RWPE2 (cell line): ENCODE results near the gene MCRIP1.
A peak's percentile ranks its signal among the peaks of the same experiment; 100 is the strongest.

ENCODE experiments used
- ATAC-seq: fragments of 200-7000 bp; cut with Tn5 transposase; 3 replicates; pipeline ENCODE4 v1.9.1; 2021; ENCODE audit warnings: low read depth
- DNase-seq: peaks from one replicate; pipeline ENCODE4 v3.0.0-alpha.2; 2020; ENCODE audit warnings: low spot score
- H3K27ac ChIP-seq: fragments of 450-650 bp; 2 replicates; pipeline ENCODE4 v1.5.1; 2017; ENCODE audit warnings: mild to moderate bottlenecking; ENCODE audit not compliant: poor library complexity, severe bottlenecking
- H3K27me3 ChIP-seq: fragments of 250-450 bp; sonication (Bioruptor Pico); 2 replicates; pipeline ENCODE4 v1.5.1; 2021; ENCODE audit warnings: mild to moderate bottlenecking, moderate library complexity; ENCODE audit not compliant: insufficient read depth, poor library complexity, severe bottlenecking
- H3K36me3 ChIP-seq: fragments of 250-450 bp; sonication (Bioruptor Pico); 2 replicates; pipeline ENCODE4 v1.5.1; 2020; ENCODE audit warnings: low read depth, mild to moderate bottlenecking, moderate library complexity
- H3K4me1 ChIP-seq: fragments of 250-450 bp; sonication (Bioruptor Pico); 2 replicates; pipeline ENCODE4 v1.5.1; 2021; ENCODE audit warnings: mild to moderate bottlenecking, moderate library complexity; ENCODE audit not compliant: insufficient read depth, poor library complexity, severe bottlenecking
- H3K4me3 ChIP-seq: fragments of 250-450 bp; sonication (Bioruptor Pico); 2 replicates; pipeline ENCODE4 v1.5.1; 2021; ENCODE audit warnings: mild to moderate bottlenecking, moderate library complexity; ENCODE audit not compliant: severe bottlenecking
- H3K9me3 ChIP-seq: fragments of 250-450 bp; sonication (Bioruptor Pico); 2 replicates; pipeline ENCODE4 v1.5.1; 2021; ENCODE audit warnings: mild to moderate bottlenecking, moderate library complexity; ENCODE audit not compliant: severe bottlenecking
- CTCF ChIP-seq: fragments of 450-650 bp; IDR thresholded peaks from one replicate; pipeline ENCODE4 v1.5.1; 2017; ENCODE audit warnings: mild to moderate bottlenecking, moderate library complexity; ENCODE audit not compliant: poor library complexity, severe bottlenecking

The MCRIP1 gene

GRCh38 chr17:81871387-81872230, 38.5 kb upstream of the MCRIP1 start:
- Histone ChIP-seq H3K27ac (peak overlapping the region; percentile 98), H3K27me3 (no peaks in the 10 kb centered on the region), H3K4me1 (peaks cover 31% of the 10 kb centered on the region), H3K4me3 (peak overlapping the region; percentile 82), H3K36me3 (peaks cover 28% of the 10 kb centered on the region), H3K9me3 (no peaks in the 10 kb centered on the region)
- ATAC-seq: no peak
- peak; percentile 29 for TF ChIP-seq CTCF
- DNase-seq: peak; percentile 73

- ATAC-seq (no peak), DNase-seq (peak; percentile 96)
- no peak for TF ChIP-seq CTCF
- peaks cover 34% of the 10 kb centered on the region for H3K36me3 ChIP-seq
- no peaks in the 10 kb centered on the region for H3K27me3 ChIP-seq
- H3K4me3 ChIP-seq: peak within 1 kb of the TSS; percentile 82
- H3K27ac ChIP-seq: peak within 1 kb of the TSS; percentile 98
- no peaks in the 10 kb centered on the region for H3K9me3 ChIP-seq
- H3K4me1 ChIP-seq: peaks cover 31% of the 10 kb centered on the region
These were observed 37.9 kb upstream of the MCRIP1 start, which contains the start of gene ARHGDIA for GRCh38 chr17:81870981-81871386. ARHGDIA (minus strand) TSS chr17:81871337; CDS start chr17:81869930, 1,407 bp downstream.

- Histone ChIP-seq H3K27ac (peak overlapping the region; percentile 98), H3K36me3 (peaks cover 40% of the 10 kb centered on the region), H3K9me3 (no peaks in the 10 kb centered on the region), H3K4me1 (peaks cover 31% of the 10 kb centered on the region), H3K4me3 (peak overlapping the region; percentile 82), H3K27me3 (no peaks in the 10 kb centered on the region)
- DNase-seq (no peak), ATAC-seq (no peak)
- TF ChIP-seq CTCF: no peak
These were observed 37.3 kb upstream of the MCRIP1 start for GRCh38 chr17:81870131-81870980.

GRCh38 chr17:81869221-81870130, 36.4 kb upstream of the MCRIP1 start:
- Histone ChIP-seq H3K27me3 (no peaks in the 10 kb centered on the region), H3K36me3 (peaks cover 47% of the 10 kb centered on the region), H3K9me3 (no peaks in the 10 kb centered on the region), H3K4me3 (peak overlapping the region; percentile 82), H3K27ac (peak overlapping the region; percentile 98), H3K4me1 (peaks cover 31% of the 10 kb centered on the region)
- no peak for ATAC-seq
- peak; percentile 89 for TF ChIP-seq CTCF
- DNase-seq: peak; percentile 75
